ENCODE results near the gene FAM193B.

DNA sequence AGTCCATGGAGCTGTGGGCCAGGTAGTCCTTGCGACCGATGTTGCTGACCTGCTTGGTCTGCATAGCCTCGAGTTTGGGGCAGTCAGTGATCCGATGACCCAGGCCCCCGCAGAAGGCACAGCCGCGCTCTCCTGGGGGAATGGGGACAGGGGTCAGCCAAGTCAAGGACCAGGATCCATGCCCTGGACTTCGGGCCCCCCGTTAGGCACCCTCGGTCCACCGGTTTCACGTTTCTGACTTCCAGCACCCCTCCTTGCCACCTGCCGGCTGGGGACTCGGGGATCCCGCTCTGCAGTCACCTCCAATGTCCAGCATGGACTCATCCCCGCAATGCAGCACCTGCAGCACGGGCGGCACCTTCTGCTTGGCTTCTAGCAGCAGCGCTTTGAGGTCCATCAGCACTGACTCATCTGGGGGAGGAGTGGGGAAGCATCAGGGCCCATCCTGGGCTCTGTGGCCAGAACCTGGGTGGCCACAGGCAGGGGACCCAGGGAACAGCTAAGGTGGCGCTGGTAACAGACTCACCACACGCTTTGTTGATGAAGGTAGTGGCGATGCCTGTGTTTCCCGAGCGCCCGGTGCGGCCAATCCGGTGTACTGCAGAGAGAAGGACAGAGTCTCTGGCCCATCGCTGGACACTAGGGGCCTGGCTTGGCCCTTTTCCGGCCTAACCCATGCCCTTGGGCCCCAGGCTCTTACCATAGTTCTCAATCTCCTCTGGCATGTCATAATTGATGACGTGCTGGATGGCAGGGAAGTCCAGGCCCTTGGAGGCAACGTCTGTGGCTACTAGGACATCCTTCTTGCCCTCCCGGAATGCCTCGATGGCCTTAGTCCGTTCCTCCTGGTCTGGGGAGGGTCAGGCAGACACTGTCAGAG, 42.3 kb downstream of the FAM193B start:
- TF ChIP-seq, protein P1, sequence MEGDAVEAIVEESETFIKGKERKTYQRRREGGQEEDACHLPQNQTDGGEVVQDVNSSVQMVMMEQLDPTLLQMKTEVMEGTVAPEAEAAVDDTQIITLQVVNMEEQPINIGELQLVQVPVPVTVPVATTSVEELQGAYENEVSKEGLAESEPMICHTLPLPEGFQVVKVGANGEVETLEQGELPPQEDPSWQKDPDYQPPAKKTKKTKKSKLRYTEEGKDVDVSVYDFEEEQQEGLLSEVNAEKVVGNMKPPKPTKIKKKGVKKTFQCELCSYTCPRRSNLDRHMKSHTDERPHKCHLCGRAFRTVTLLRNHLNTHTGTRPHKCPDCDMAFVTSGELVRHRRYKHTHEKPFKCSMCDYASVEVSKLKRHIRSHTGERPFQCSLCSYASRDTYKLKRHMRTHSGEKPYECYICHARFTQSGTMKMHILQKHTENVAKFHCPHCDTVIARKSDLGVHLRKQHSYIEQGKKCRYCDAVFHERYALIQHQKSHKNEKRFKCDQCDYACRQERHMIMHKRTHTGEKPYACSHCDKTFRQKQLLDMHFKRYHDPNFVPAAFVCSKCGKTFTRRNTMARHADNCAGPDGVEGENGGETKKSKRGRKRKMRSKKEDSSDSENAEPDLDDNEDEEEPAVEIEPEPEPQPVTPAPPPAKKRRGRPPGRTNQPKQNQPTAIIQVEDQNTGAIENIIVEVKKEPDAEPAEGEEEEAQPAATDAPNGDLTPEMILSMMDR (IDR thresholded peaks at IDR 0.05; ENCODE audit: insufficient read depth, low read length), result no peak
- no peak for TF ChIP-seq SPI1 (IDR thresholded peaks at IDR 0.05; ENCODE audit: borderline replicate concordance, low read depth)
- TF ChIP-seq GABPA (IDR thresholded peaks at IDR 0.05; ENCODE audit: low read depth), result no peak

All from HL-60 (cell line).